ENCODE measurements around the gene EXOC6B.

EXOC6B gene

DNA sequence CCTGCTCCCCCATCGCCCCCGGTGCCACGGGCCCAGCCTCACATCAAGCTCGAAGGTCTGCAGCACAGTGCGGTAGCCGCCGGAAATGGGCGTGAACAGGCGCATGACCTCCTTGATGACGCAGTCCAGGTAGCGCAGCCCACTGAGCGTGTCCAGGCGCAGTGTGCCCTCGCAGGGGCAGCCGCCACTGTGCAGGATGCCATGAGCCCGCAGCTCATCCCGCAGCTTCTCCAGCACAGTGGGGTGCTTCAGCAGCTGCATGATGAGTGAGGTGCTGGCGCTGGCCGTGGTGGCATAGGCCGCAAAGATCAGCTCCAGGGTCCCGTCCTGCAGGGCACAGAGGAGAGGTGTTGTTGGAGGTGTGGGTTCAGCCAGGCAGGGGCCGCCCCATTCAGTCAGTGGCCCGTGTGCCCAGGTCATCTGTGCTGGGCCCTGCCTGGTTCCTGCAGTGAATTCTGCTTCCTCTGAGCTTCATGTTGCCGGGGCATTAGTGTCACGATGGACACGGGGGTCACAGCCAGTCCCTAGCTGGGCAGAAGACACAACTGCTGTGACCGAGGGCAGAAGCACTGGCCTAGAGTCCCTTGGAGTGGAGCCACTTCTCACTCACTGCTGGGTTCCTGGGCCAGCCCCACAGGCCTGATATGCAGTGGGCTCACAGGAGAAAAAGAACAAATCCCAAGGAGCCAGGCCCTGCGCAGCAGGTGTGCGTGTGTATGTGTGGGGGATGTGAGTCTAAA, 692.7 kb downstream of the EXOC6B start:
- DNase-seq (ENCODE audit: low spot score): no peak

DNA sequence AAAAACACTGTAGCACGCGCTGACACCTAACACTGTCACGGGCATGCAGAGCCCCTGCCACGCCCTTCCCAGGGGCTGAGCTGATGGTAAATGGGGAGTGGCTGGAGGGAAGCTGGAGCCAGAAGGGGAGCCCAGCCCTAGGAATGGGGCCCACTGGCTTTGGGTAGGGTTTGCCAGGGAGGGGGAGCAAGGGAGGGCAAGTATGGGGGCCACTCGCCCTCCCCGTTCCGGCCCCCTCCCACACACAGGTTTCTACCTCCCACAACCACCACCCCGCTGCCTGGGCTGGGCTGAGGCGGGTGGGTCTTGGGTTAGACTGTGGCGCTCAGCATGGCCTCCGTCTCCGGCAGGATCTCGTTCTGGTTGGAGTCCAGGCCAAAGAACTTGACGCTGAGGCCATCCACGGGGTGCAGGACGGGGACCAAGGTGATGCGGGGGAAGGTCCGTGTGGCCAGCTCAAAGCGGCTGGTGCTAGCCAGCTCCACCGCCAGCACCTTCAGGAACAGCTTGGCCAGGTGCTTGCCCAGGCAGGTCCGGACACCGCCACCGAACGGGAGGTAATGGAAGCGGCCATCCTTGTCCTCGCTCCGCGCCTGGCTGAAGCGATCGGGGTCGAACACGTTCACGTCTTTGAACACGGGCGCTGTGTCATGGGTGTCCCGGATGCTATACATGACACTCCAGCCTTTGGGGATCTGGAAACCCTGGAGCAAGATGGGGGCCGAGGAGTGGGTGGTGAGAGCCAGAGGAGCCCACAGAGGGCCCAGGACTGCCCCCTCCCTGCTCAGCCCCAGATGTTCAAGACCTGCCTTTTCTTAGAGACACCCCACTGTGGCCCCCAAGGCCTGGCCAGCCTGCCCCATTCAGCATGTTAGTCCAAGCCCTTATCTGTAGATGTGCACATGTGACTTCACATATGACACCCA, 693.7 kb downstream of the EXOC6B start:
- no peak for DNase-seq (ENCODE audit: low spot score)

DNA sequence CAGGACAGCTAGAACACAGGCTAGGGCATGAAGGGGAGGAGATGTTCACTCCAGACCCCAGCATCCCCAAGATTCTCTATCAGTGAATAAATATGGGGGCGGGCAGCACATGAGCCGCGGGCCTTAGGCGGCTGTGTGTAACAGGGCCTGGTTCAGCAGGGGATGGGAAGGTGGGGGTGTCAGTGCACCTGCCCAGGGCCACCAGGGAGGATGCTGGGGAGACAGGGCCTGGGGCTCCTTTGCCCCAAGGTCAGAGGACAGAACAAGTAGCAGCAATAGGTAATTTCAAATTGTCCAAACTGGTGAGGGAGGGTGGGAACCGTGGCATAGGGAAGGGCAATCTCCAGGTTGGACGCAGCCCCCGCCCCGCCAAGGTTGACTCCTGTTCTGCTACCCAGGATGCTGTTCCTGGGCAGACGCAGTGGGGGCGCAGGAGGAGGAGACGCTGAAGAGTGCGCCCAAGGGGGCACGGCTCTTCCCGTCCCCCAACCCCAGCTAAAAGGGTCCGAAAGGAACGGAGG, 694.4 kb downstream of the EXOC6B start:
- no peak for DNase-seq (ENCODE audit: low spot score)

DNA sequence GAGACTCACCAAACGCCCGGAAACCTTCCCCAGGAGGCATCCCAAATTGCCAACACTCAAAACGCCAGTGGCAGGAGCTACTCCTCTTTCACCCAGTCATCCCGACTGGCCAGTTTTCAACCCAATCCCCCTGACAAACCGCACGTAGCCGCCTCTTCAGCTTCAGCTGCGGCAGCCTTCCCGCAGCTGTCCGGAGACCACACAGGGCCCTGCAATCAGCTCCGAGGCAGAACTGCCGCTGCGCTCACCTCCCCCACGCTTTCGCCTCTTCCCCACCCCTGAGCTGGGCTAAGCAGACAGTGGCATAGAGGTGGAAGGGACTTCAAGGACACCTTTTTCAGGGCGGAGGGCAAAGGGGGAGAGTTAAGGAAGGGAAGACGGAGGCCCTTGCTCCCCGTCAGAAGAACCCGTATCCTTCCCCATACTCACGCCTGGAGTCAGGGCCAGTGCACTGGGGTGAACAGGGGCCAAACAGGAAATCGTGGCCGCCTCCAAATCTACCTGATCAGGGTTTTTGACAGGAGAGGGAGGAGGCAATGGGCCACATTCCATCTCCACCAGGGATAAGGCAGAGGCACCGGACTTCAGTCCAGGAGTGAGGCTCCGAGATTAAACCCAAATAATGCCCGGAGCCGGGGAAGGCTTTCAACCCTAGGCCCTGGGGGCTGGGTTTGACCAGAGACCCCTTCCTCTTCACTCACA, 695.0 kb downstream of the EXOC6B start:
- no peak for DNase-seq (ENCODE audit: low spot score)

DNA sequence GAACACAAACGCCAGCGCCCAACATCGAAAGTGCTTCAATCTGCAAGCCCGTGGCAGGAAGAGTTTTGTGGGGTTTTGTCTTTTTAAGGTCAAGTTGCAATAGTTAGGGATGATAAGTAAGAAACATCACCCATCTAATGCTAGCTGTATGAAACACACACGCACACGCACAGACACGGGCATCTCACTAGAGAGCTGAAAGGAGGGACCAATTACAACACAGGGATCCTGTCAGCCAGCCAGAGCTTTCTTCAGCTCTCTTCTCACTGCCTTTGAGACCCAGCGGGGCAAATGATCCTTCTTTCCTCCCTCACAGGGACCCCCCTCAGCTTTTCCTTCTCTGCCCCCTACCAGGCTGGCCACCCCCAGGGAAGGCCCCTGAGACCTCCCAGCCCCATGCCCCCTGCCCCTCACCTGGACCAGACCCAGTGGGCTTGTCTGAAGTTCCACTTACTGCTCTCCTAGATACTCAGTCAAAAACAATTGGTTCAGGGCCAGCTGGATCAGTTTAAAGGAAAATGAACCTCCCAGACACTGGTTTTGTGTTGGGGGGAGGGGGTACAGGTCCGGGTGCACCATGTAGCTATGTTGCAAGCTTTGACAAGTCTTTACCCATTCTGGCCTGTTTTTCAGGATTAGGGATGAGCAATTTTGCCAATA, 696.0 kb downstream of the EXOC6B start:
- no peak for DNase-seq (ENCODE audit: low spot score)

DNA sequence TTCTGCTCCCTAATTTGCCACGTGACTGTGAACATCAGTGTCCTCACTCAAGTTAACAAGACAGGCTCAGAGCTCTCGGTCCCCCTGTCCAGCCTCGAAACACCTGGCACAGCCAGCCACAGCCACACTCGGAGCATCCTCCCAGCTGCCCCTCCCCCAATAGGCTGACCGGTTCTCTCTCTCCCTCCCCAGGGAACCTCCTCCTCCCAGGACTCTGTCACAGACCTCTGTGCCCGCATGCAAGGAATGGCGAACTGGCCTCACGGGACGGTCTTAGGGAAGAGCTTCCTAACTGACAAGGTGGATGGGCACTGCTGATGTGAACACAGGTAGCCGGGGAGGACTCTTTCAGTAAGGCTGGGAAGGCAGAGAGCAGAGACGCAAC, 697.0 kb downstream of the EXOC6B start:
- no peak for DNase-seq (ENCODE audit: low spot score)

DNA sequence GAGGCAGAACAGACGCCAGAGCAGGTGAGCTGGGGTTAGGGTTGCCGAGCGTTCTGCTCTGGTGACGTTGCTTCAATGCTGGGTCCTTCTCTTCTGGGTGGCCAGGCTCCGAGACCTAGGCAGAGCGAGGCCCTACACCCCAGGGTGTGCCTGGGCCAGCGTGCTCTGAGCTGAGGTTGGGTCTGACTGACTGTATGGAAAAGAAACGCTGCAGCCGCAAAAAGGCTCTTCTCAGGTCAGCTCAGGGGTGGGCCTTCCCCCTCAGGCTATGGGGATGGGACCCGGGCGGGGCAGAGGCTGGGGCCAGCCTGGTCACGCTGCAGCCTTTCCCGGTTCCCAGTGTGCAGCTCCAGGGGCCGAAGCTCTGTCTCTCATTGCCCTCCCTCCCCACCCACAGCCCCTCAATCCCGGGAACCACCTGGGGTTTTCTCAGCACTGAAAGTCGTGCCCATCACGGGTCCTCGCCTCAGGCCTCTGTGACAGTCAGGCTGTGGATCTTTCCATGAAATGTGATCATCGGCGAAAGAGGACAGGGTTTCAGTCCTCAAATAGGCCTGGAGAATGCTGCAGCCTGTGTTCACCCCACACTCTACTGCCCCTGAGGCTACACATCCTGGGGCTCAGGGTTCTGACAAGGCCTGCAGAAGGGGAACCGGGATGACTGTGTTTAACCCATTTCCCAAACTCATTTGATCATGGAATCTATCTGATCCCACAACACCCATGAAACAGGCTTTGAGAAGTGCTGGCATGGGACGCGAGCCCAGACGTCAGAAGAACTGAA, 697.6 kb downstream of the EXOC6B start:
- DNase-seq (ENCODE audit: low spot score): no peak

DNA sequence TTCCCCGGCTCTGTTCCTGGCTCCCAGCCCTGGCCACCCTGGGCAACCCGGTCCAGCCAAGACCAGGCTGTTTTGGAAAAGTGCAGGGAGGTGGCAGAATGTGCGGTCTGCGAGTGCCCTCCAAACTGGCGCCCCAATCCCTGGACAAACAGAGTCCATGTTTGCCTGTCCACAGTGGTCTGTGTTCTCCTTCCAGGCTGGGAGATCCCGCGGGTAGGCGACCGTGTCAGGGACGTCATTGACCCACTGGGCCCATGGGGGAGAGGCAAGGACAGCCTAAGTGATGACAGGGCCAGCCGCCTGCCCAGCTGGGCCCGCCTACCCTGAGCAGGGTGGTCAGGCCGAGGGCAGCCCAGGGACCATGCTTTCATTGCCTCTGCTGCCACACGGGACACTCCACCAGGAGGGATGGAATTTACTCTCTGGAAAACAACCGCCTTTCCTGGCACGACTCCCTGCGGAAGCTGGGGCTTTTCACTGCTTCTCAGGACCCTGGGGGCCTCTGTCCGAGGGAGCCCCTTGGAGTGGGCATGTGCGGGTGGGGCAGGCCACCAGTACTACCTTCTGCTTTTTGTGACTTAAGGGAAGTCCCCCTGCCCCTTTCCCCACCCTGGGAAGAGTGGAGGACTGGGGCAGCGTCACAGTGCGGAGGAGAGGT, 698.3 kb downstream of the EXOC6B start:
- no peak for DNase-seq (ENCODE audit: low spot score)

DNA sequence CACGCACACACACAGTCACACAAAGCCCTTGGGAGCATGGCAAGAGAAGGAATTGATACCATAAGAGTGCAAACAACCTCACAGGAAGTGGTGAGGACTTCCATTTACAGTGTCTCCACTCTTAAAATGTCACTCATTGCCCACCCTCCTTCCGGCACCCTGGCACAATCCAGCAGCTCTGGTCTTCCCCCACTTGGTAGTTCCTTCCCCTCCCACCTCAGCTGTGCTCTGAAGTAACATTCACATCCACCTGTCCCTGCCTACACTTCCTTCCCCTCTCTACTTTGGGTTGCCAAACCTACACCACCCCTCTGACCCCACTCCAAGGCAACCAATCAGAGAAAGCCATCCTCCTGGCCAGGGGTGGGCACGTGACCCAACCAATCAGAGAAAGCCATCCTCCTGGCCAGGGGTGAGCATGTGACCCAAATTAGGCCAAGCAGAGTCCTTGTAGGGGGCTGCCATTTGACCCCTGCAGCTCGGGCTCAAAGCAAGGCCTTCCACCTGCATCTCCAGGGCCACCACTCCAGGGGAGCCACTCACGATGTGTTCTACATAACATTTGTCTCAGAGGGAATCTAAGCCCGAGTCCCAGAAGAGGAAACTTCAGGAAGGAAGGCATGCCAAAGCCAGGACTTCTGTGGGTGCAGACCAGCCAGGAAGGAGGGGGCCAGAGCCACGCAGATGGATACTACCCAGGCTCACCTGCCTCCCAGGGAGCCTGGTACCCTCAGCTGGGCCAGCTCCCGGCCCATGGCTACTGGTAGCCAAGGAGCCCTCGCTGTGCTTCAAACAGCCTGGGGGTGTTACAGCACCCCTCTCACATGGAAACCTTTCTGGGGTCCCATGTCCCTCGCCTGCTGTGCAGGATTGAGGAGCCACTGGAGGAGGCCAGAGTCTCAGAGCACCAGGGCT, 699.4 kb downstream of the EXOC6B start:
- no peak for DNase-seq (ENCODE audit: low spot score)

All from hematopoietic multipotent progenitor cell treated with erythropoietin and hydrocortisone succinate and interleukin-3 and kit ligand, for 17 days (in vitro differentiated cells).